Psoas muscle (tissue), 8 donors: ENCODE results near the gene PIAS4. TPM values are rescaled to one million over a fixed set of nuclear protein-coding genes. Genes with fewer than 3 reads are reported as not detected.
A peak's percentile ranks its signal among the peaks of the same experiment; 100 is the strongest.

ENCODE experiments used
- ATAC-seq, 4 donors: fragments of 200-7000 bp; cut with Tn5 transposase; one replicate each; pipeline ENCODE4 v1.9.1; 2020; ENCODE audit warnings: moderate library complexity in 3 of 4, mild to moderate bottlenecking in 2 of 4
- DNase-seq, 2 donors: peaks; one replicate each; pipeline ENCODE4 v3.0.0-alpha.2; 2020
- H3K27ac ChIP-seq: fragments of 200-600 bp; one replicate; pipeline ENCODE4 v1.8.0; 2022
- H3K27me3 ChIP-seq, 3 donors: fragments of 200-600 bp in 1 of 3; one replicate each; pipeline versions ENCODE4 v1.6.1 to v1.8.0; 2013 to 2022; ENCODE audit warnings: low read length in 2 of 3, mild to moderate bottlenecking in 2 of 3, moderate library complexity in 1 of 3; ENCODE audit not compliant: insufficient read depth in 3 of 3
- H3K36me3 ChIP-seq, 2 donors: fragments of 200-600 bp in 1 of 2; one replicate each; pipeline versions ENCODE4 v1.6.1 to v1.8.0; 2013 to 2022; ENCODE audit warnings: low read depth in 1 of 2, mild to moderate bottlenecking in 1 of 2, moderate library complexity in 1 of 2; ENCODE audit not compliant: insufficient read depth in 1 of 2
- H3K4me1 ChIP-seq: fragments of 200-600 bp; one replicate; pipeline ENCODE4 v1.8.0; 2022
- H3K4me3 ChIP-seq: fragments of 200-600 bp; one replicate; pipeline ENCODE4 v1.8.0; 2022; ENCODE audit warnings: mild to moderate bottlenecking
- H3K9me3 ChIP-seq: fragments of 200-600 bp; one replicate; pipeline ENCODE4 v1.8.0; 2022
- WGBS, 3 donors: extraction: QIAGEN DNeasy Blood & Tissue Kit; methylation state at CpG; one replicate each; pipeline versions ENCODE4 v1.1.6 to v1.1.7; 2013; 5-methylcytosine and 5-hydroxymethylcytosine counted together
- intact Hi-C, 2 donors: fragments of 100-400 bp; cut with DNase I; formaldehyde crosslinking; loops; one replicate each; pipeline versions ENCODE4 v1.11.0 to v1.14.2; 2022
- polyA plus RNA-seq, 3 donors: library from polyadenylated mRNA; stranded (reverse); fragments of 200-250 nt; gene quantifications; one replicate each; pipeline ENCODE4 v1.2.3, GENCODE V29; 2013
- total RNA-seq, 4 donors: library from RNA; stranded (reverse); fragmentation: NEBNext Ultra II Directional in 2 of 4; extraction: Animal tissue kit (Norgen Biotek cat#: 25700) in 2 of 4; gene quantifications; one replicate each; pipeline versions ENCODE4 v1.2.1 to v1.2.4, GENCODE V29; 2021 to 2023
- TF ChIP-seq, protein P1 (sequence below): fragments of 200-600 bp; IDR thresholded peaks from one replicate; pipeline ENCODE4 v1.8.0; 2022; ENCODE audit warnings: antibody characterized with exemption
- donor health status: healthy with polysubstance abuse.
- donor health status: DM: no; HTN: no; CAD: no; lungs with moderate emphysema.
- donor health status: Bipolar disorder and iron deficiency.
- donor health status: healthy.
- donor health status: DM: yes; HTN: yes; CAD: no.
- donor health status: DM: no; HTN: no; CAD: no.
- donor health status: DM: no; HTN: no; CAD: no.
- donor health status: DM: yes; HTN: yes; CAD: no.

Gene PIAS4
- total and polyA plus RNA-seq, 7 donors, result 12.7 to 27.2 (median 15.1) TPM

DNA sequence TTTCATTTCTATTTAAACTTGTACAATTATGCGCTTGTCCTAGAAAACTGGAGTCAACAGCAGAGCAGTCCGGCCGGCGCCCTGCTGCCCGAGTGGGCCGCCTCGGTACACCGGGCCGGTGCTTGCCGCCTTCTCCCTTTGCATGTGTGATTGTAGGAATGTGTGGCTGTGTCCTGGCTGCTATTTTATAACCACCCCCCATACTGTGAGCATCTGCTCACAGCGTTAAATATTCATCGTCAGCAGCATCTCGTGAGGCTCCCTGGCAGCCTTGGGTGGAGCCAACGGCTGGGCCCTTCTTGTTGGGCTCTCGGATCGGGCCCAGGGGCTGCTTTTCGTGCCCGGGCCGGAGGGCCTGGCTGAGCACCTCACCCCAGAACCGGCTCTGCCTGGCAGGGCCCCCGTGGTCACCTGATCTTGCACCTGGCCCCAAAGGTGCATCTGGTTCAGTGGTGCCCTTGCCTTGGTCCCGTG is 10.6 kb downstream of the PIAS4 start:
- 82 to 83% (median 83%) methylated on average over 22 of the region's 22 CpGs for WGBS, 3 donors
- Histone ChIP-seq H3K36me3 (peaks cover 5 to 26% of the 10 kb centered on the region in 2 donors), H3K9me3 (no peaks in the 10 kb centered on the region), H3K4me3 (no peak overlapping the region), H3K27ac (no peak overlapping the region), H3K4me1 (peaks cover 41% of the 10 kb centered on the region), H3K27me3 (no peaks in the 10 kb centered on the region)
- TF ChIP-seq, protein P1, sequence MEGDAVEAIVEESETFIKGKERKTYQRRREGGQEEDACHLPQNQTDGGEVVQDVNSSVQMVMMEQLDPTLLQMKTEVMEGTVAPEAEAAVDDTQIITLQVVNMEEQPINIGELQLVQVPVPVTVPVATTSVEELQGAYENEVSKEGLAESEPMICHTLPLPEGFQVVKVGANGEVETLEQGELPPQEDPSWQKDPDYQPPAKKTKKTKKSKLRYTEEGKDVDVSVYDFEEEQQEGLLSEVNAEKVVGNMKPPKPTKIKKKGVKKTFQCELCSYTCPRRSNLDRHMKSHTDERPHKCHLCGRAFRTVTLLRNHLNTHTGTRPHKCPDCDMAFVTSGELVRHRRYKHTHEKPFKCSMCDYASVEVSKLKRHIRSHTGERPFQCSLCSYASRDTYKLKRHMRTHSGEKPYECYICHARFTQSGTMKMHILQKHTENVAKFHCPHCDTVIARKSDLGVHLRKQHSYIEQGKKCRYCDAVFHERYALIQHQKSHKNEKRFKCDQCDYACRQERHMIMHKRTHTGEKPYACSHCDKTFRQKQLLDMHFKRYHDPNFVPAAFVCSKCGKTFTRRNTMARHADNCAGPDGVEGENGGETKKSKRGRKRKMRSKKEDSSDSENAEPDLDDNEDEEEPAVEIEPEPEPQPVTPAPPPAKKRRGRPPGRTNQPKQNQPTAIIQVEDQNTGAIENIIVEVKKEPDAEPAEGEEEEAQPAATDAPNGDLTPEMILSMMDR, result no peak
- intact Hi-C loops, result no loop called here
- ATAC-seq, result no peak
- no peak for DNase-seq

DNA sequence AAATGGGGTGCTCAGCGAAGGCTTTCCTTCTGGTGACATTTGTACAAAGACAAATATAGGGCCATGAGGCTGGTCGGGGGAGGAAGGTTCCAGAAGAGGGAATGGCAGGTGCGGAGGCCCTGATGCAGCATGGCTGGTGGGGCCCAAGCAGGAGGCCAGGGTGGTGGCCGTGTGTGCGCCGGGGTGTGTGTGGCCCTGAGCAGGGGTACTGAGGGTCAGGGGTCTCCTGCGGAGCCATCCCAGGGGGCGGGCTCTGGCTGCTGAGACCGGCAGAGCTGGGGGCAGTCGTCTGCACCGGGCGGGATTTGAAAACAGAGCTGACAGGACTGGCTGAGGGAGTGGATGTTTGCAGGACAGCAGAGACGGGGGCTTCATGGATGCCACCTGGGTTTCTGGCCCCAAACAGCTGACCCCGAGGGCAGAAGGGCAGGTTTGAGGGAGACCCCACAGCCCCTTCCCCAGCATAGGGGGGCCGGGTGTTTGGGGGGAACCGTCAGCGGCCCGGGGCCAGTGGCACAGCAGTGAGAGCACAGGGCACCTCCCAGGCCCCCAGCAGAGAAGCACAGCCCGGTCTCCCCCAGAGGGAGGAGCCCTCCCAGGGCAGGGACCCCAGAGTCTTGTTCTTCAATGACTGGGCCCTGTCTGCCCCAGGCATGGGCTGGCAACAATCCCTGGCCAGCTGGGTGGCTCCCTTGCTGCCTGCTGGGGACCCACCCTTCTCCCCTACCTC is 11.4 kb downstream of the PIAS4 start:
- intact Hi-C loops, result no loop called here
- no peak overlapping the region for H3K27ac ChIP-seq
- no peaks in the 10 kb centered on the region for H3K9me3 ChIP-seq
- no peak overlapping the region for H3K4me3 ChIP-seq
- ATAC-seq (no peak), DNase-seq (no peak)
- H3K4me1 ChIP-seq, result peaks cover 35% of the 10 kb centered on the region
- H3K27me3 ChIP-seq, result no peaks in the 10 kb centered on the region
- TF ChIP-seq, protein P1, result no peak
- peaks cover 0 to 22% of the 10 kb centered on the region in 2 donors for H3K36me3 ChIP-seq
- WGBS, 3 donors, result 90 to 92% (median 91%) methylated on average over 19 of the region's 19 CpGs

- DNase-seq (peak in 1 of 2 donors; percentile 36), ATAC-seq (peak in 1 of 4 donors; percentile 30)
- H3K9me3 ChIP-seq, result no peaks in the 10 kb centered on the region
- peaks cover 0 to 22% of the 10 kb centered on the region in 2 donors for H3K36me3 ChIP-seq
- H3K27ac ChIP-seq, result no peak overlapping the region
- TF ChIP-seq, protein P1, result no peak
- H3K4me3 ChIP-seq, result no peak overlapping the region
- 74 to 77% (median 74%) methylated on average over 16 to 17 of the region's 17 CpGs for WGBS, 3 donors
- no peaks in the 10 kb centered on the region for H3K27me3 ChIP-seq
- intact Hi-C loops, result no loop called here
- peaks cover 29% of the 10 kb centered on the region for H3K4me1 ChIP-seq
Measured at GRCh38 chr19:4019578-4019977, 12.0 kb downstream of the PIAS4 start.

GRCh38 chr19:4023600-4024398 is 16.3 kb downstream of the PIAS4 start:
- TF ChIP-seq, protein P1, result no peak
- Histone ChIP-seq H3K27ac (peak overlapping the region; percentile 9), H3K9me3 (no peaks in the 10 kb centered on the region), H3K27me3 (no peaks in the 10 kb centered on the region), H3K4me1 (peaks cover 4% of the 10 kb centered on the region), H3K36me3 (peaks cover 0 to 45% of the 10 kb centered on the region in 2 donors), H3K4me3 (no peak overlapping the region)
- ATAC-seq (peak in 1 of 4 donors; percentile 30), DNase-seq (no peak)
- 74 to 79% (median 76%) methylated on average over 33 to 34 of the region's 34 CpGs for WGBS, 3 donors
- intact Hi-C loops, result no loop called here
